ENCODE measurements around the gene TACC2. TPM values are rescaled to one million over a fixed set of nuclear protein-coding genes. Genes with fewer than 3 reads are reported as not detected.
A peak's percentile ranks its signal among the peaks of the same experiment; 100 is the strongest.
"Not testable (repeated sequence)": the region's sequence is repeated elsewhere in the genome, so short reads cannot be mapped to it uniquely, and the experiment has no call there.

The TACC2 gene
- polyA plus RNA-seq, 10 donors, result 70.7 to 160 (median 103) TPM

DNA sequence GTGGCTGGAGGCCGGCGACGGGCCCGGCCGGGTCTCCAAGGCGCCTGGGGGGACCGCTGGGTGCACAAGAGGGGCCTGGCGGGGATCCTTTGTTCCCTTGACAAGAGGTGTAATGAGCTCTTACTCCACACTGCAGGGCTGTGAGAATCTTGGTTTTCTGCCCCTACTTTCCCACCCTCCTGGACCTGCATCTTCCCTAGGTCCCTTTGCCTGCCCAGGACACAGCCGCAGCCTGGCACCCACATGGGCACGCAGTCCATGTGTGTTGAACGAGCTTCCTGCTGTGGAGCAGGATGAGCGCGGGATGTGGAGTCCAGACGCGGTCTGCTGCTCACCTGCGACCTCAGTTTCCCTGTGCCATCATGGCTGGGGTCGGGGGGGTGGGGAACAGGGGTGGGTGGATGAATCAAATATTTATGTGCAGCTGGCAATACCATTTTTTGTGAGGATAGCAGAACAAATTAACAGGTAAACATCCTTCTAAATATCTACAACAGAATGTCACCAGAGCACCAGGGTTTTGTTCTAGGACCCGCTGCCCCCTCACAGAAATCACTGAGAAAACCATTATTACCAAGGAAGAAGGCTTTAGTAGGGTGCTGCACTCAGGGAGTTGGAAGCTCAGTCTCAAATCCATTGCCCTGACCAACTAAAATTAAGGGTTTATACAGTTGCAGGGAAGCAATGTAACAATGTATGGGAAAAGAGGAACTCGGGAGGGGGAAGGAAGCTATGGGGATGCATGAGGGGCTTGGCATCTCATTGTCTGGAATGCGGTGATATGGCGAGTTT lies 13.5 kb upstream of the TACC2 start:
- DNase-seq, result no peak

DNA sequence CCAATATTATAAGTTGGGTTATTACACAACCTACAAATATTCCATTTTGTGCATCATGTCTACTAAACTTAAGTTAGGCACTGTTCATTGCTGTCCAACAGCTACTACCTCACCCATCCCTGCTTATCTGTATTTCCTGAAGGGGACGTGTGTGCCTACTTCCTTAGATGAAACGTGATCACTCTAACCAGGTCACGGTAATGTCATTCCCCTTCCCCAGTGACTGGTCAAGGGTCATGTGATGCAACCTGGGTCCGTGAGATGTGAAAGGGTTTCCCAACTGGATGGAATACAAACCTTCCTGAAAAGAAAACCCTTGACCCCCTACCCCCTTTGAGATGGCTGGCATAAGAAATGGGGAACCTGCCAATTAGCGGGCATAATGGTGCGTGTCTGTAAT lies 12.4 kb upstream of the TACC2 start:
- no peak for DNase-seq

DNA sequence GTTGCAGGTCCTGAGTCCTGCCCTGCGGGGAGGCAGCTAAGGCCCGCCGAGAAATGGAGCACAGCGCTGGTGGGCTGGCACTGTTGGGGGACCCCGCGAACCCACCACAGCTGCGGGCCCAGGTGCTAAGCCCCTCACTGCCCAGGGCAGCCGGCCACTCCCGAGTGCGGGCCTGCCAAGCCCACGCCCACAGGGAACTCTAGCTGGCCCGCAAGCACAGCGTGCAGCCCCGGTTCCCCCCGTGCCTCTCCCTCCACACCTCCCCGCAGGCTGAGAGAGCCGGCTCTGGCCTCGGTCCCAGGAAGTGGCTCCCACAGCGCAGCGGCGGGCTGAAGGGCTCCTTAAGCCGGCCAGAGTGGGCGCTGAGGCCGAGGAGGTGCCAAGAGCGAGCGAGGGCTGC lies 10.5 kb upstream of the TACC2 start:
- no peak for DNase-seq

DNA sequence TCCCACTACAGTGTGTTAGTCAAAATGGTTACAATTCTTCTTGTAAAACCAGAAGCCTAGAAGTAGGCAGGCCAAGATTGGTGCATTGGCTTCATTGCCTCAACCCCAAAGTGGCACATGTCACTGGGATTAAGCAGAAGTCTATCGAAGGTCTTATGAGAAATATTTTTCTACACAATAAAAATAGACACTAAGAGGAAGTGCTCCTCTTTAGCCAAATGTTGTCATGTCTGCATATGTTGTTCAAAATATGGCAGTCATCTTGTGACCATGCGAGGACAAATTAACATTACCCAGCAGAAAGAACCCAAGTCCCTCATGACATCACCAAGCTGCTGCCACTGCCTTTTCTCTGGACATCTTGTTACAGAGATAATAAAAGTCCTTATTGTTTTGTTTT lies 7.6 kb upstream of the TACC2 start:
- DNase-seq, result no peak

DNA sequence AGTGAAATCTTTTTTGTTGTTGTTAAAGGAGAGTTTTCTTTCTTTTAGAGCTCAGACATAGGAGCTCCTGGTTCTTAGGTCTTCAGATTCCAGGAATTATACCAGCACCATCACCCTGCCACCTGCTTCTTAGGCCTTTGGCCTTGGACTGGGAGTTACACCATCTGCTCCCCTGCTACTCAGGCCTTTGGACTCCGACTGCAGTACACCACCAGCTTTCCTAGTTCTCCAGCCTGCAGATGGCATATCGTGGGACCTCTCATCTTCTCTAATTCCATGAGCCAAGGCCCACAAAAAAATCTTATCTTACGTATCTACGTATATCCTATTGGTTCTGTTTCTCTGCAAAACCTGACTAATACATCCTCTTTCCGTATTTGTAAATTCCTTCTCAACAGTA lies 5.1 kb upstream of the TACC2 start:
- no peak for DNase-seq

GRCh38 chr10:121984463-121984862 lies 4.5 kb upstream of the TACC2 start:
- DNase-seq, result no peak

- DNase-seq, result no peak
These were observed 1.2 kb downstream of the TACC2 start for GRCh38 chr10:121990015-121990677.

DNA sequence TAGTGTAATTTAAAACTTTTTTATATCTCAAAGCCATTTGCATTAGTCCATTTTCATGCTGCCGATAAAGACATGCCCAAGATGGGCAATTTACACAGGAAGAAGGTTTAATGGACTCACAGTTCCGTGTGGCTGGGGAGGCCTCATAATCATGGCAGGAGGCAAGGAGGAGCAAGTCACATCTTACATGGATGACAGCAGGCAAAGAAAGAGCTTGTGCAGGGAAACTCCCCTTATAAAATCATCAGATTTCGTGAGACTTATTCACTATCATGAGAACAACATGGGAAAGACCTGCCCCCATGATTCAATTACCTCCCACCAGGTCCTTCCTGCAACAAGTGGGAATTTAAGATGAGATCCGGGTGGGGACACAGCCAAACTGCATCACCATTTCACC lies 2.8 kb downstream of the TACC2 start:
- DNase-seq, result not testable (repeated sequence)

- DNase-seq, result peak; percentile 49 to 73 (median 68)
These were observed 5.5 kb downstream of the TACC2 start for GRCh38 chr10:121994429-121994941.

DNA sequence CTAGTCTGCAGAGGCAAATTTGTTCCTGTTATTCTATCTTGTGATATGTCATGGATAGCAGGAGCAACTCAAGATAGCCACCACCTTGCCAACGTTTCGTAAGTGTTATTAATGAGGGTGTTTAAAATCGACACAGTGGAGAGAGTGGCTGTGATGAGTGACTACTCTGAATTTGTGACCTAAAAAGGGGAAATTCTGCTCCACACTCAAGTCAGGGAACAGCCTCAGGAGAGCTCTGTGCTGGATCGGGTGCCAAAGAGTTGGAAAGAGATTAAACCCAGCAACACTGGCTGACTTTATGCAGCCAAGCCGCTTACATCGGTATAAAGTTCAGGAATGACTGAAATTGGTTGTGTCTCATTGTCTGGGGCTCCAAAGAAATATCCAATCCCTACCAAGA lies 9.5 kb downstream of the TACC2 start:
- DNase-seq, result peak in 2 of 3 donors; percentile 29 to 32

- peak in 2 of 3 donors; percentile 23 to 29 for DNase-seq
These were observed 10.3 kb downstream of the TACC2 start for GRCh38 chr10:121999301-121999700.

- no peak for DNase-seq
These were observed 12.7 kb downstream of the TACC2 start for GRCh38 chr10:122001698-122002097.

GRCh38 chr10:122007415-122007814 lies 18.5 kb downstream of the TACC2 start:
- DNase-seq, result no peak

- DNase-seq, result no peak
These were observed 21.6 kb downstream of the TACC2 start for GRCh38 chr10:122010405-122011050.

DNA sequence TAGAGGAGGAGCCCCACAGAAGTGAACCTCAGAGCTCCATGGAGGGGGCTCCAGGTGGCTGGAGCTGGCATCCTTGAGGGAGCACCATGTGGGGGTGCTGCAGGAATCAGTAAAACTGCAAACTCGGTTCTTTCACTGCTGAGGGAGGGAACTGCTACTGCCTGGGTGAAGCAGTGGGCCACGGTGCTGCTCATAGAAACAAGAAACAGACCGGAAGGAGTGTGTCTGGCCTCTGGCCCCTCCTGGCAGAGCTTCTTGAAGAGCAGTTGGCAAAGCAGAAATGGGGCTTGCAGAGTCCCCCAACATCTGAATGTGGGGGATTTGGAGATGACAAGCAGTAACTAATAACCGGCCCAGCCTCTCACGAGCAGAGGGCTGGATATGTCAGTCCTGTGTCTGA lies 23.8 kb downstream of the TACC2 start:
- DNase-seq, result no peak

- DNase-seq, result no peak
These were observed 24.4 kb downstream of the TACC2 start for GRCh38 chr10:122013311-122013780.

GRCh38 chr10:122014652-122015248 lies 25.8 kb downstream of the TACC2 start:
- no peak for DNase-seq

- DNase-seq, result not testable (repeated sequence)
These were observed 29.0 kb downstream of the TACC2 start for GRCh38 chr10:122017926-122018325.

DNA sequence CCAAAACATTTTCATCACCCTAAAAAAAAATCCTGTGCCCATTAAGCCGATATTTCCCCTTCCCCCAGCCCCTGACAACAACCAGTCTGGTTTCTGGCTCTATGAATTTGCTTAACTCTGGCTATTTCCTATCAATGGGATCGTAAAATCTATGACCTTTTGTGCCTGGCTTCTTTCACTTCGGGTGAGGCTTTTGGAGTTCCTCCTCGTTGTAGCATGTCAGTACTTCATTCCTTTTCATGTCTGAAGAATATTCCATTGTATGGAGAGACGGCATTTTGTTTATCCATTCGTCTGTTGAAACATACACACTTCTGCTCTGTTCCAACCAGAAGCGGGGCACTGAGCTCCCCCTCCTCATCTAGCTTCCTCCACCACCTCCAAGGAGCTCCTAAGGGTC lies 29.5 kb downstream of the TACC2 start:
- no peak for DNase-seq

DNA sequence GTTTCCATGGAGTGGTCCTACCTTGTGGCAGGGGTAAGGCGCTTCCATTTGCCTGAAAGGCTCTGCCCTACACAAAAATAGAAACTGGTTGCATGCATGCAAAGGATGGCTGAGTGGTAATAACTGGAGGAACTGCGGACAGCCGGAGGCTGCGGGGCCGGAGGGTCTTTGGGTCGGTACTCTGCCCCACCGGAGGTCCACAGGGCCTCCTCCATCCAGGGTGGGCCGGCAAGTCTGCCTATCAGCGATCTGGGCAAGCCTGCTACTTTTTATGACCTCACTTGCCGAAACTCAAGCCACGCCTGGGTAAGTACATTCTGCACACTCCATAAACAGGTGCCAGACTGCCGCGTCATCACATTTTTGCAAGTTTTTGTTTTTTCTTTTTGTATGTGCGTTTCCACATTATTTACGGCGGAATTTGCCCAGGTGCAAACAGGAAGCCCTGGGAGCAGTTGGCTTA lies 30.0 kb downstream of the TACC2 start:
- DNase-seq, result peak in 1 of 3 donors; percentile 25

- no peak for DNase-seq
These were observed 30.5 kb downstream of the TACC2 start for GRCh38 chr10:122019414-122019975.

DNA sequence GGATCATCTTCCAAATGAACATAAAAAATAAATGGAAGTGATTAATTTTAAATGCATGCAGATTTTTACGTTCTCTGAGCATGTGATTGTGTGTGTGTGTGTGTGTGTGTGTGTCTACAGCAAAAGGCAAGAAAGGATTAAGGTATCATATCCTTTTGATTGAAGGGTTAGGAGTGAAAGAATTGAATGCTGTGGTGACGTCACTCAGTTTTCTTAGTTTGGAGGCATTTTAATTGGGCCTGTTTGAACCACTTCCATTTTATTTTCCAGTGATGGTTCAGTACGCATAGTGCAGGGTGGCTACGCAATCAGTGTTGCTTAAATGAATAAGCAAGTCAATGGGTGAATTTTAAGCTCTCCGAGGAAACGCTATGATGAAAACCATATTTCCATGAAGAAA lies 31.3 kb downstream of the TACC2 start:
- no peak for DNase-seq
